ENCODE measurements around the gene FAM107B.
"Not testable (repeated sequence)": the region's sequence is repeated elsewhere in the genome, so short reads cannot be mapped to it uniquely, and the experiment has no call there.

FAM107B gene

DNA sequence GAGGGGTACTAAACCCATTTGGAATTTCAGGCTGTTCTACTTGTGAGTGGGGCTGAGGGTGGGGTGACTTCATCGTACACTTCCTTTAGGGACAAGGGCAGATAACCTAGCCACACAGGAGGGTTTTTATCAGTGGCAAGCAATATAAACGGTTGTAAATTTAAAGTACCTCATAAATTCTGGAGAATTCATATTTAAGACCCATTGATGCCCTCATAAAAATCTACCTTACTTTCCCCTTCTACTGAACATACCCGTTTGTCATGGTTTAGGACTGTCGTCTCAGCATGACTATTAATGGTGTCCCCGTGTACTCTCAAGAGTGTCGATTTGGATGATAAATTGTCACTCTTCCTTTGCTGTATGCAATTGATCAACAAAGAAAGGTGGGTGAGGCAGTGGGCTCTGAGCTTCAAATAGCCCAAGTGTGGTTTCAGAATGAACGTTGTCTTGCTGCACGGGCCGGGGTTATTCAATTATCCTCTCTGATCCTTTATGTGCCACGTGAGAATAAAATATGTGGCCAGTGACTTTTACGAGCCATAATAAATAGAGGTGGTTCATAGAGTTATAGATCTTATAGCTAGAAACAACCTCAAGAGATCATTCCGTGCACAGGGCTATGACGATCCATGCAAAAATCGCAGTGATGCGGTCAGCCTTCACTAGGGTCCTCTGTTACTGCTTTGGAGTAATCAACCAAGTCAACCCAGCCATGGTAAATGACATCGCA lies 82.2 kb downstream of the FAM107B start:
- no peak for DNase-seq (ENCODE audit: low spot score)

DNA sequence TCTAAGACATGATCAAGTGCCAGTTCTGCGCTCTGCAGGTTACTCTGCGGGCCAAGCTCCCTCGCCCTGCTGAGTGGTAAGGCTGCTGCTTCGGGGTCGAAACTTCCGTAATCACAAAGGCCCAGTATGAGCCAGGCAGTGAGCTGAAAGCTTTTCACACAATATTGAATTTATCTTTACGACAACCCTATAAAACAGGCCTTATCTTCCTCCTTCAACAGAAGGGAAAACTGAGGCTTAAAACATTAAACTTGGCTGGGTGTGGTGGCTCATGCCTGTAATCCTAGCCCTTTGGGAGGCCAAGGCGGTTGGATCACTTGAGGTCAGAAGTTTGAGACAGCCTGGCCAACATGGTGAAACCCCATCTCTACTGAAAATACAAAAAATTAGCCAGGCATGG lies 83.3 kb downstream of the FAM107B start:
- DNase-seq (ENCODE audit: low spot score), result no peak

DNA sequence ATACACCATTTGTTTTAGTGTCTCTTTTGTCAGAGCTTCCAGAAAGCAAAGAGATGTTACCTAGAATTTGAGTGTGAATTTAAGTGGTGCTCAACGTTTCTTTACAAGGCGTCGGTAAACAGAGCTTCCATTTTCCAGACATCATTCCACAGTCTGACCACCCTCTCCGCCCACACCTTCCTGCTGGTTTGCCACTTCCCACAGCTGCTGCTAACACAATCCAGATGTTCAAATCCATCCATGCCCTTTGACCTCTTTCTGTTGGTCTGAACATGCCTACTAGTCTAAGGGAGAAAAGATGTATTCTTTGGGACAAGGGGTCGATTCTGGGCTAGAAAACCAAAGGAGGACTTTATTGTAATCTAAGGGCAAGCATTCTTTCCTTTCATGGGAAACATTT lies 86.1 kb downstream of the FAM107B start:
- DNase-seq (ENCODE audit: low spot score), result no peak

DNA sequence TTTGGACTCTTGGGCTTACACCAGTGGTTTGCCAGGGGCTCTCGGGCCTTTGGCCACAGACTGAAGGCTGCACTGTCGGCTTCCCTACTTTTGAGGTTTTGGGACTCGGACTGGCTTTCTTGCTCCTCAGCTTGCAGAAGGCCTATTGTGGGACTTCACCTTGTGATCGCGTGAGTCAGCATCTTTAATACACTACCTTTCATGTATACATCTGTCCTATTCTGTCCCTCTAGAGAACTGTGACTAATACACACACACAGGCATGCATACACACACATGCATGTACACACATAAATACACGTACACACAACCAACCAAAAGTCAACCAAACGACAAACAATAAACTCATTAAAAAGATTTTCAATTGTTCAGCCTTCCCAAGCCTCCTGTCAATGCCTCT lies 86.5 kb downstream of the FAM107B start:
- DNase-seq (ENCODE audit: low spot score), result not testable (repeated sequence)

DNA sequence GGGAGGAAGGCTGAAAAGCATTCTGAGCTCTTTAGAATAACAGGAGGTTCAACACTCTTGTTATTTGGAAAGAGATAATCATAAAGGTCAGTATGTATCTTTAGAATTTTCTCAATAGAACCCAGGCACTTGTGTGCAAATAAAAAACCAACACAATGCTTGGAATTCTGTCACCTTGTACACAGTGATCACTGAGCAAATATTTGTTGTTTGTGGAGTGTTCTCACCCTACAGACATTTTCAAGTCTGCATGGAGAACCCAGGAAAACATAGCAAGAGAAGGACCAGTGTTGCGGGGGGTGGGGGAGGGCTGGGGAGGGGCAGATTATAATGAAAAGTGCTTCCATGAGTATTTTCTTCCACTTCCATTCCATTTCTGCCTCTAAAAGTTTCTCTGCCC lies 87.4 kb downstream of the FAM107B start:
- no peak for DNase-seq (ENCODE audit: low spot score)

DNA sequence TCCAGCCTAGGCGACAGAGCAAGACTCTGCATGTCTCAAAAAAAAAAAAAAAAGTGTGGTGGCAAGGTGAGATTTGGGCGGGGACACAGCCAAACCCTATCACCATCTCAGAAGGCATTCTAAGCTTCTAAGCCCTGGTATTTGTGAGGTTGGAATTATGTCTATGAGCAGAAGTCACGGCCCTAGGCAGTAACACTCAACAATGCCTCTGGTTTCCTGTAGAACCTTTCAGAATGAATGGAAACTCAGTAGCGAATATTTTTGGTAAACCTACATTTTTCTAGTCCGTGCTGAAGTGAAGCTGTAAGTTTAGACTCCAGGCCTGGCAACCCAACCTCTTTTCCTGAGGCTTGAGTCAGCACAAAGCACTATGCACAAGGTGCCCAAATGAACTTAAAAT lies 88.3 kb downstream of the FAM107B start:
- DNase-seq (ENCODE audit: low spot score), result no peak

DNA sequence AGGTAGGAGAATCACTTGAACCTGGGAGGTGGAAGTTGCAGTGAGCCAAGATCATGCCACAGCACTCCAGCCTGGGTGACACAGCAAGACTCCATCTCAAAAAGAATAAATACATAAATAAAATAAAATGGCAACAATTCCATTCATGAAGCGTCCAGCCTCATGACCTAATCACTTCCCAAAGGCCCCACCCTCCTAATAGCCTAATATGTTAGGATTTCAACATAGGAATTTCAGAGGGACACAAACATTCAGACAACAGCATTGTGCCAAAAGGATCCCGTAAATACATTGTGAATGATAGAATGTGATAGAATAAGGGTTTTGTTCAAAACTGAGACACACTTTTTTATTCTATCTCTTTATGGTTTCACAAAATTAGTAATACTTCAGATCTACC lies 90.3 kb downstream of the FAM107B start:
- no peak for DNase-seq (ENCODE audit: low spot score)

DNA sequence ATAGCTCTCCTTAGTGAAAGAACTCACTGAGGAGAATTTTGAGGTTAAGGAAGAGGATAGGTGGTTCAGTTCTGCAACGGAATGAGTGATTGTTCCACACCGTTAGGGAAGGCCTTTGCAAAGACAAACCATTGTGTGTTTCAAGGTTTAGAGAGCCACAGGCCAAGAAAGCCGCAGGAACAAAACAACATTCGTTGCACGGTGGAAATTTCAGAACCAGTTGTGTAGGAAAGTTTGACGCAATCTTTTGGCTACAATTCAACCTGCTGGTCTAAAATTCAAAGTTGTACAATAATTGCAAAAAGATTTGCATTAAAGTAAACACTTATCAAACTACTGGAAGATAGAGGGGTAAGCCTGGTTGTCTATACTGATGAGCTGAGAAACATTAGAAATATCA lies 91.4 kb downstream of the FAM107B start:
- no peak for DNase-seq (ENCODE audit: low spot score)

DNA sequence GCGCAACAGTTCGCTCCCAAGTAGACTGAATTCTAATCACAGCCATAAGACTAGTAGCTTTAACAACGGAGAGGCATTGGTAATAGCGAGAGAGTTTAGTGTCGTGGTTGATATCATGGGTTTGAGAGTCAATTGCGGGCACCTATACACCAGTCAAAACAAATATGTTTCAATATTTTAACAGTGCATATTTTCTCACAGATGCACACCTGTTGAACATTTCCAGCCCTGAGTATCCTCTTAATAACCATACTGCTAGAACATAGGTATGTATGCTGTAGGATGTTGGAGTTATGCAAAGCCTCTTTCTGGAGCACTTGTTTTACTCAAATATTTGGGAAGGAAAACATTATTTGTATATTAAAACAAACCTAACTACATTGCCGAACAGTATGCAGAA lies 92.9 kb downstream of the FAM107B start:
- DNase-seq (ENCODE audit: low spot score), result no peak

DNA sequence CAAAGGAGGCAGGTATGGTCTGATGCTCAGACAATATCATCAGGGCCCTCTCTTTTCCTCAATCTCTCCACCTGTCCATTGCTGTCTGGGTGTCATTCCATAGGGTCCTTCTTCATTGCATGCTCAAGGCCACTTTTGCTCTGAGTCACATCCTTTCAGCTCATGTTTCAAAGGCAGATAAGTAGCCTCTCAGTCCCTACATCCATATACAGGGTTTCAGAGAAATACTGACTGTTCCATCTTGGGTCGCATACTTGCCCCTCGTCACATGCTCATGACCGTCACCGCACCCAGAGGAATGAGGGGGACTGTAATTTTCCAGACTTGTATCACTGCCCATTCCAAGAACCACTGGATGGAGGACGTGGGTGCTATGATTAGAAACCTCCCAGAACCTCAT lies 93.4 kb downstream of the FAM107B start:
- DNase-seq (ENCODE audit: low spot score), result no peak

DNA sequence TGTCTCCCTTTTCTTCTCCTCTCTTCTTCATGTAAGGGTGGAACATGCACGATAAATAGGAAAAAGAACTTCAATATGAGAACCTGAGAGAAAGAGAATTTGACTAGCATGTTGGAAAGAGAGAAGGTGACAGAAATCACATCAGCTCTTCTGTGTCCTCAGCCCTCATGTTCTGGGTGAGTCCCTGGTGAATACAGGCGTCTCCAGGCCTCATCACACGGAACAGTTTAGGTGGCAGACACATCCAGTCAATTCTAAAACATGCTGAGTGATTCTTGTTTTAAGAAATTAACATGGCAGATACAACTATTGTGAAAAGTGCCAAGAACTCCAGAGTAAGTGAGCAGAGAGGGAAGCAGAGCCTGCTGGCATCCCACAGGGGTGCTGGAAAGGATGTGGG lies 96.1 kb downstream of the FAM107B start:
- no peak for DNase-seq (ENCODE audit: low spot score)

DNA sequence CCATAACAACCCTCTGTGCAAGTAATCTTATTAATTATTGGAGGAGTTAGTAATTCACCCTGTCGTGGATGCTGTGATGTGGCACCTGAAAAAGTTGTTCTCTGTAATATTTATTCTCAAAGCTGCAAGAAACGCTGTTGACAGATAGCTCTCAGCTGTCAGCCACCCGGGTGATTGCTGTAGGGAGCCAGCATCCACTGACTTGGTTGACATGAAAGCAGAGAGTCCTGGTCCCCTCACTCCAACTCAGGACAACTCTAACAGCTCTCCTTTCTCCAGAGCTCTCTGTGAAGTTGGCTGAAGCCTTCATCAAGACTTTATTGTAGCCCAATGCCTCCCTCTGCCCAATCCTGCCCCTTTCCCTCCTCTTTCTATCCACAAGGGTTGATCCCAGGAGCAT lies 98.0 kb downstream of the FAM107B start:
- no peak for DNase-seq (ENCODE audit: low spot score)

DNA sequence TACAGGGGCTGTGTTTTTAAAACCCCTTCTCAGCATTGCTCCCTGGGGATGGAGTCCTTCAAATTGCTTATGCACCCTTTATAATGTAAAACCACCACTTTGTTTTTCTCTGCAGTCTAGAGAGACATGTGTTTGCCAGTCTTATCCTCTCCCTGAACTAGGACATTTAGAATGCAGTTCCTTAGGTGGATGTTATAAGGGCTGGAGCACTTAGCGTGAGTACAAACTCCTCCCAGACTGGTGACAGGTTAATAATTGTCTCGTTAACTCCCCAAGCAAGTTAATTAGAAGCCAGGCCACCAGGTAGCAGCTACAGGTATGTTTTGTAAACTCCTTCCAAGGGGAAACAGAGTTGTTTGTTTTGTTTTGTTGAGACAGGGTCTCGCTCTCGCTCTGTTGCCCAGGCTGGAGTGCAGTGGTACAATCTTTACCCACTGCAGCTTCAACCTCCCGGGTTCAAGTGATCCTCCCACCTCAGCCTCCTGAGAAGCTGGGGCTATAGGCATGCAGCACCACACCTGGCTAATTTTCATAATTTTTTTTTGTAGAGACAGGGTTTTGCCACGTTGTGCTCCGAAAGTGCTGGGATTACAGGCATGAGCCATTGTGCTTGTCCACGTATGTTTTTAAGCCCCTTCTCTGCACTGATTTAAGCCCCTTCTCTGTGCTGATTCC lies 100.2 kb downstream of the FAM107B start:
- peak; percentile 78 for DNase-seq (ENCODE audit: low spot score)

DNA sequence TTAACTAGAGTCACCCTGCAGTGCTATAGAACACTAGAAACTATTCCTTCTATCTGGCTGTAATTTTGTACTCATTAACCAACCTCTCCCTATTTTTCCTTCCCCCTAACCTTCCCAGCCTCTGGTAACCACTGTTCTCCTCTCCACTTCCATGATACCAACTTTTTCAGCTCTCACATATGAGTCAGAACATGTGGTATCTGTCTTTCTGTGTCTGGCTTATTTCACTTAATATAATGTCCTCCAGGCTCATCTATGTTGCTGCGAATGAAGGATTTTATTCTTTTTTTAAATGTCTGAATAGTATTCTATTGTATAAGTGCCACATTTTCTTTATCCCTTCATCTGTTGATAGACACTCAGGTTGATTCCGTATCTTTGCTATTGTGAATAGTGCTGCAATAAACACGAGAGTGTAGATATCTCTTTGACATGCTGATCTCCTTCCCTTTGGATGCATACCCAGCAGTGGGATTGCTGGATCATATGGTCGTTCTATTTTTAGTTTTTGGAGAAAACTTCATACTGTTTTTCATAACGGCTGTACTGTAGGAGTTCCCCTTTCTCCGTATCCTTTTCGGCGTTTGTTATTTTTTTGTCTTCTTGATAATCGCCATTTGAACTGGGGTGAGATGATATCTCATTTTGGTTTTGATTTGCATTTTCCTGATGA lies 101.4 kb downstream of the FAM107B start:
- peak; percentile 78 for DNase-seq (ENCODE audit: low spot score)

DNA sequence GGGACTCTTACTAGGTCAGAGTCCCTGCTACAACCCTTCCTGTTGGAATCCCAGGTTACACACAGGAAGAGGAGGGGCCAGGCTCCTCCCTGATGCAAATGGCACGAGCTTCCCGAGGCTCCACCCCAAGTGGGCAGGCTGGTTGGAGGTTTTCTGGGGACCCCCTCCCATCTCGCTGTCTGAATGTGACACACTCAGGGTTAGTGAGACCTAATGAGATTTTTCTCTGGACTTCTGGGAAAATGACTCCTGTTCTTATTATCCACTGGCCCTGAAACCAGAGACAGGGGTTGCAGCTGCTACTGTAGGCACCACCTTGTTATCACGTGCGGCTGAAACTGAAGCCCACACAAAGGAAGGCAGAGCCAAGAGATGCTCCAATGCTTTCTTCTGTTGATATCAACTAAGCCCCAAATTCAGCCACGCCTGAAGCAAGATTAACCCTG lies 103.3 kb downstream of the FAM107B start:
- DNase-seq (ENCODE audit: low spot score), result no peak

DNA sequence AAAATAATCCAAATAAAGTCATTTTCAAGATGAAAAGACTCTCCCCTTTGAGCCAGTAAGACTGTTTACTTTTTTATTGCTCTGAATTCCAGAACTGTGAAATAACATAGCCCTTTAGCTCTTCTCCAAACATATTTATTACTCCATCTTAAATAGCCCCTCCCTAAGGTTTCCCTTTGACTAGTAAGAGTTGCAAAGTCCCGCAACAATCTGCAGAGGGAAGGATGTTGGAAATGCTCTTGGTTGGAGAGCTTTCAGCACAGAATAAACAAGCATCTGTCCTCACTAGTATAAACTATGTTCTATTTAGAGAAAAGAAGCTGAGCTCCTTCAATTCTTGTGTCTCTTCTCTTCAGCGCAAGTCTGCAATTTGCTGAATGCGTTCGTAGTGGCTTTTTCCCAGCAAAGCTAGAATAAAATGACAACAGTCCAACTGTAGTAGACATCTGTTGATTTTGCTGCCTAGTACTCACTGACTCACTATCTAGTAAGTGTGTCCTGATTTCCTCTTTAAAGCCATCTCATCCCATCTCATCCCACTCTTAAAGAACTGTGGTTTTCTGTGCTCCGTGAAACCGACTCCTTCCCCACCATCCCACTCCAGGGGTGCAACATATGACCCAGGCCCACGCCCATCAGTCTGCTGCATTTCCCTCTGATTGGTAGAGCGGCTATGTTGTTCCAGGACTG lies 104.0 kb downstream of the FAM107B start:
- DNase-seq (ENCODE audit: low spot score), result peak; percentile 31

DNA sequence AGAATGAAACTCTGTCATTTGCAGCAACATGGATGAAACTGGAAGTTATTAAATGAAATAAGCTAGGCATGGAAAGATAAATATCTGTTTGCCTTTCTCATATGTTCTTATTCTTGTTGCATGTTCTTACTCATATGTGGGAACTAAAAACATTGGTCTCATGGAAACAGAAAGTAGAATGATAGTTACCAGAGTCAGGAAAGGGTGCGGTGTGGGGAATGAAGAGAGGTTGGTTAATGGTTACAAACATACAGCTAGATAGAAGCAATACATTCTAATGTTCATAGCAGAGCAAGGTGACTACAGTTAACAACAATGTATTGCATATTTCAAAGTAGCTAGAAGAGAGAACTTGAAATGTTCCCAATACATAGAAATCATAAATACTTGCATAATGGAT lies 105.1 kb downstream of the FAM107B start:
- DNase-seq (ENCODE audit: low spot score), result no peak

DNA sequence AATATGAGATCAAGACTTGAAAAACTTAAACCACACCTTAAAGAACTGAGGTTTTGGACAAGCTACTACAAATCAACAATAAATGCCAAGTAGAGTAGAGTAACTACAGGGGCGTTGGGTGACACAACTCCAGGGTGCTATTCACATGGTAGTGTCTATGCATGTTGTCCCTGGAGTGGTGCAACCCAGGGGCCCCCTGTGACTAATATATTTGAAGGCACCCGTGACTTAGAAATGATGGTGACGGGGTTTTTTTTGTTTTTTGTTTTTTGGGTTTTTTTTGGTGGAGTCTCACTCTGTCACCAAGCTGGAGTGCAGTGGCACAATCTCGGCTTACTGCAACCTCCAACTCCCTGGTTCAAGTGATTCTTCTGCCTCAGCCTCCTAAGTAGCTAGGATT lies 106.9 kb downstream of the FAM107B start:
- no peak for DNase-seq (ENCODE audit: low spot score)

DNA sequence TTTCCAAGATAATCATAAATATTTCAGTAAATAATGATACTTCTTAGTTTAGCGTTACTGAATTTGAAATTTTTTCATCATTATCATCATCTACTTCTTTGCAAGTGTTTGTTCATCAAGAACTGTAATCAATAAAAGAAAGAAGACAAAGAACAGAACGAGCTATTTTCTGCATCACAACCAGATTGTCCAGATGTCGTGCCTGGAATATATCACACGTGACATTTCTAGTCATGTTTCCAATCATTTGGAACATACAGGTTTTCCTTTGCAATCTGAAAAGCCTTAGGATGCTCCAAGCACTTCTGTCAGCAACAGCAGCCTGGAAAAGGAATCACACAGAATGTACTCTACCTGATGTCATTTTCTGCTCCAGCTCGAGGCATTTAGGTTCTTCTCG lies 107.4 kb downstream of the FAM107B start:
- no peak for DNase-seq (ENCODE audit: low spot score)

DNA sequence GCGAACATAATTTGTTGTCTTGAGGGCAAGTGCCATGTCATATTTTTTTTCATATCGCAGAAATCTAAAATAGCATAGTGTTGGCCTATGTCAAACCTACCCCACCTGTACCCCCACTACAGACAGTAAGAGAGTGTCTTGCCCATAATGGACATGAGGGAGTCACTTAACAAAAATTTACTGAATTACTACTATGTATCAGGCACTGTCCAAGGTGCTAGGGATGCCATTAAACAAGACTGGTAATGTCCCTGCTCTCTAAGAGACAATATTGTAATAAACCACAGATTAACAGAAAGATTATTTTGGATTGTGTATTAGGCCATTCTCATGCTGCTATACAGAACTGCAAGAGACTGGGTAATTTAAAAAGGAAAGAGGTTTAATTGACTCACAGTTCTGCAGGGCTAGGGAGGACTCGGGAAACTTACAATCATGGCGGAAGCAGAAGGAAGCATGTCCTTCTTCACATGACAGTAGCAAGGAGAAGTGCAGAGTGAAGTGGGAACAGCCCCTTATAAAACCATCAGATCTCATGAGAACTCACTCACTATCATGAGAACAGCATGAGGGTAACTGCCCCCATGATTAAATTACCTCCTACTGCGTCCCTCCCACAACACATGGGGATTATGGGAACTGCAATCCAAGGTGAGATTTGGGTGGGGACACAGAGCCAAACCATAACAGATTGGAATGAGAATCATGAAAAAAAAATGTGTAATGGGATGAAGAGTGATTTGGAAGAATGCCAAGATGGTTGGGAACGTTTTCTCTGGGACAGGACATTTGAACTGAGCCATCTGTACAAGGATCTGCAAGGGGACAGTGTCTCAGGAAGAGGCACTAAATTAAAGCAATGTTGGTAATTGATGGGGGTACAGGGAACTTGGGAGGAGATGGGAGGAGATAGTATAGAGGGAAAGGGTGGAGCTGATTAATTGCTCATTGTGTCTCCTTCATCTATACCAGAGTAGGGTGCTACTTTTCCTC lies 108.5 kb downstream of the FAM107B start:
- DNase-seq (ENCODE audit: low spot score), result no peak

DNA sequence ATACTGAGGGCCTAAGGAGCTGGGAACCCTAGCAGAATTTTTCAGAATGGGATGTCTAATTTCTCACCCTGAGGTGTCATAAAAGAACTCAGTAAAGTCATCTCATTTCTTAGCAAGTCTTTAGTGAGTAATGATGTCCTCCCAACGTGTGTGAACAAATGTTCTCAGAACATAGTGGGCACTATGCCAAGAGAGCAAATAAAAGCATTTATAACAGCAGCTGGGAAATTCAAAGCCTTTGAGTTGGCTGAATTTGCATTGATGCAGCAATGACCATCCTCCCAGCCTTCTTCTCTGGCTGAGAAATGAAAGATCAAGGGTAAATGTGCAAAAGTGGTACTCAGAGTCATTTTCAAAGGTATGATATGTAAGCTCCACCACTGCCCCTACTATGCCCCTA lies 109.4 kb downstream of the FAM107B start:
- peak; percentile 55 for DNase-seq (ENCODE audit: low spot score)
